HFFc6 (cell line): Measurements from ENCODE around the gene FRRS1L. TPM values are rescaled to one million over a fixed set of nuclear protein-coding genes. Genes with fewer than 3 reads are reported as not detected.

Experiments used
- DNase-seq: peaks from one replicate; pipeline ENCODE4 v3.0.0-alpha.2; 2018
- H3K27ac Mint-ChIP-seq: 2 replicates; pipeline ENCODE4 v1.8.0; 2020; ENCODE audit warnings: mild to moderate bottlenecking, mixed read lengths
- H3K27me3 Mint-ChIP-seq: 2 replicates; pipeline ENCODE4 v1.8.0; 2021; ENCODE audit warnings: mild to moderate bottlenecking, moderate library complexity, mixed read lengths; ENCODE audit not compliant: insufficient read depth
- H3K36me3 Mint-ChIP-seq: 2 replicates; pipeline ENCODE4 v1.8.0; 2021; ENCODE audit warnings: low read depth, mixed read lengths
- H3K4me1 Mint-ChIP-seq: 2 replicates; pipeline ENCODE4 v1.8.0; 2020; ENCODE audit warnings: low read depth, mixed read lengths
- H3K4me3 Mint-ChIP-seq: 2 replicates; pipeline ENCODE4 v1.8.0; 2020; ENCODE audit warnings: mild to moderate bottlenecking, moderate library complexity, mixed read lengths
- H3K9me3 Mint-ChIP-seq: 2 replicates; pipeline ENCODE4 v1.8.0; 2020; ENCODE audit warnings: mild to moderate bottlenecking, mixed read lengths
- CTCF ChIP-seq: fragments of 200-600 bp; sonication (generic); IDR thresholded peaks from 2 replicates; pipeline ENCODE4 v1.5.0; 2021; ENCODE audit warnings: antibody characterized with exemption, mild to moderate bottlenecking
- total RNA-seq, 6 experiments: library from RNA; stranded (reverse); fragmentation: NEBNext Ultra II Directional; extraction: Animal tissue kit (Norgen Biotek cat#: 25700); gene quantifications; 2 replicates in 1 of 6; 3 replicates in 5 of 6; pipeline ENCODE4 v1.2.3, GENCODE V29; 2021

Gene FRRS1L
- total RNA-seq, 6 experiments from 2014 or later = not detected

DNA sequence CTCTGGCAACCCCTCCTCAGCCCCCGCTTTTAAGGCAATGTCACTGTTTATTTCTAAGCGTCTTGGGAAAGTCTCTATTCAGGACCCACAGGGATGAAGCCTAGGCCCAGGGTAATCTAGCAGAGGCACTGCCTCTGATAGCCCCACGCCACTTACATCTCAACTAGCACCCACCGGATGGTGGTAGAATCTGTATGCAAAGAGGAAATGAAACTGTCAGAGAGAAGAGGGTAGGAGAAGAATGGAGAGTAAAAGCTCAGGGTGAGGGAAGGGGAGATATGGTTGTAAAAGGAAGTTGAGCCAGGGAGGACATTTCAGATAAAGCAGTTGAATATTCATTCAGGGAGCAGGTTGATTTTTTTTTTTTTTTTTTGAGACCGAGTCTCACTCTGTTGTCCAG lies 3.0 kb downstream of the FRRS1L start:
- DNase-seq = no peak
- Mint-ChIP-seq H3K27me3 (peaks cover 32% of the 10 kb centered on the region), H3K4me1 (no peaks in the 10 kb centered on the region), H3K4me3 (no peak overlapping the region), H3K36me3 (no peaks in the 10 kb centered on the region), H3K9me3 (no peaks in the 10 kb centered on the region; the same call in 1 of the 2 replicates), H3K27ac (no peak overlapping the region)
- TF ChIP-seq CTCF = no peak

- no peak overlapping the region for H3K4me3 Mint-ChIP-seq
Measured at GRCh38 chr9:109163194-109163593, 3.9 kb downstream of the FRRS1L start.

DNA sequence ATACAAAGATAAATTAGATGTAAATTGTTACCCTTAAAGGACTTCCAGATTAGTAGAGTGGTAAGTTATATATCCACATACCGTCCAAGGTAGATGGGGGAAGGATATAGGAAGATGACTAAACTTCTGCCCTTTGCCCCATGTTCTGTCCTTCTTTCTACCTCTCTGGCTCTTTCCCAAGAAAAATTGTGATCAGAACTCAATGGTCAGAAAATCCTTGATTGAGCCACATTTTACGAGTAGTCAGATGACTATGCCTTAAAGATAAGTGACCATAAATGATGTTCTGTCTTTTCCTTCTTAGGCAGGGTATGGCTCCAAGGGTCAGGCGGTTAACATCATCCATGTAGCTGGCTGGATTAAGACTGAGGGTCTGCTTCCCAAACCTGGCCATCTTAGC lies 4.4 kb downstream of the FRRS1L start:
- H3K27me3 Mint-ChIP-seq = peaks cover 29% of the 10 kb centered on the region
- no peaks in the 10 kb centered on the region for H3K4me1 Mint-ChIP-seq
- H3K9me3 Mint-ChIP-seq = no peaks in the 10 kb centered on the region; the same call in 1 of the 2 replicates
- TF ChIP-seq CTCF = no peak
- DNase-seq = no peak
- H3K27ac Mint-ChIP-seq = no peak overlapping the region
- H3K4me3 Mint-ChIP-seq = no peak overlapping the region
- H3K36me3 Mint-ChIP-seq = no peaks in the 10 kb centered on the region

More at GRCh38 chr9:109163194-109163593, 3.9 kb downstream of the FRRS1L start:
- Mint-ChIP-seq H3K4me1 (no peaks in the 10 kb centered on the region), H3K27me3 (peaks cover 32% of the 10 kb centered on the region), H3K27ac (no peak overlapping the region), H3K36me3 (no peaks in the 10 kb centered on the region), H3K9me3 (no peaks in the 10 kb centered on the region; the same call in 1 of the 2 replicates)
- TF ChIP-seq CTCF = no peak
- DNase-seq = no peak

DNA sequence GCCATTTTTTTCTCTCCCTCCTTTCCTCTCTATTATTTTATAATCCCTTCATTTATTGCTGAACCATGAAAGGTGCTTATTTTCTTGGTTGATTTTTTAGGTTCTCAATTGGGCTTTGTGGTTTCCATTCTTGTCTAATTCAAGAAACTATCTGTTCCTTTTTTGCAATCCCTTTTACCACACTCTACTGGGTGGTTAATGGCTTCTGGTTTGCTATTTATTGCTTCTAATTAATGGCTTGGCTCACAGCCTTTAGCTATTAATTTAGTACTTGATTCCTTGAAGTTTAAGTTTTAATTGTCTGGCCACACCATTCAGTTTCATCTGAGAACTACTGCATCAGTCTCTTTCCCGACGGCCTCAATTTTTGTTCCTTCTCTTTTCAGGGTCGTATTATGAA lies 5.6 kb downstream of the FRRS1L start:
- H3K27ac Mint-ChIP-seq = no peak overlapping the region
- no peaks in the 10 kb centered on the region; the same call in 1 of the 2 replicates for H3K9me3 Mint-ChIP-seq
- H3K4me1 Mint-ChIP-seq = no peaks in the 10 kb centered on the region
- H3K4me3 Mint-ChIP-seq = no peak overlapping the region
- peaks cover 27% of the 10 kb centered on the region for H3K27me3 Mint-ChIP-seq
- no peak for TF ChIP-seq CTCF
- no peak for DNase-seq
- H3K36me3 Mint-ChIP-seq = no peaks in the 10 kb centered on the region

DNA sequence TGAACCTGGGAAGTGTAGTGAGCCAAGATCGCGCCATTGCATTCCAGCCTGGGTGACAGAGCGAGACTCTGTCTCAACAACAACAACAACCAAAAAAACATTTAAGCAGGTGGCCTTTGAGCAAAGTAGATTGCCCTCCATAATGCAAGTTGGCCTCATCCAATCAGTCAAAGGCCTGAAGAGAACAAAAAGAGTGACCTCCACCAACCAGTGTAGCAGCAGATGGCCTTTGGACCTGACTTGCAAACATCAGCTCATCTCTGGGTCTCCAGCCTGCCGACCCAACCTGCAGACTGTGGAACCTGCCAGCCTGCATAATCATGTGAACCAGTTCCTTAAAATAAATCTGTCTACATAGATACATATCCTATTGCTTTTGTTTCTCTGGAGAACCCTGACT lies 7.5 kb downstream of the FRRS1L start:
- peaks cover 23% of the 10 kb centered on the region for H3K27me3 Mint-ChIP-seq
- no peaks in the 10 kb centered on the region for H3K36me3 Mint-ChIP-seq
- H3K4me1 Mint-ChIP-seq = no peaks in the 10 kb centered on the region
- no peak overlapping the region for H3K27ac Mint-ChIP-seq
- DNase-seq = no peak
- TF ChIP-seq CTCF = no peak
- H3K4me3 Mint-ChIP-seq = no peak overlapping the region
- no peaks in the 10 kb centered on the region for H3K9me3 Mint-ChIP-seq

GRCh38 chr9:109158651-109159050 lies 8.4 kb downstream of the FRRS1L start:
- TF ChIP-seq CTCF = no peak
- Mint-ChIP-seq H3K4me3 (no peak overlapping the region), H3K27me3 (peaks cover 20% of the 10 kb centered on the region), H3K27ac (no peak overlapping the region), H3K36me3 (no peaks in the 10 kb centered on the region; the same call in 1 of the 2 replicates), H3K4me1 (no peaks in the 10 kb centered on the region), H3K9me3 (peaks cover 7% of the 10 kb centered on the region)
- no peak for DNase-seq
